ENCODE measurements around the gene B4GALT2. TPM values are rescaled to one million over a fixed set of nuclear protein-coding genes. Genes with fewer than 3 reads are reported as not detected.

The B4GALT2 gene
- total RNA-seq (2014; rRNA removed; shearing (Covaris generic)) = 69.8 and 78.1 TPM in 2 replicates

- peak; percentile 51 for DNase-seq (ENCODE audit: low read depth)
Observed at GRCh38 chr1:43978551-43979260, at the start of gene B4GALT2. Gene B4GALT2 (plus strand): TSS chr1:43979210. CDS start chr1:43981161, 1,951 bp downstream.

GRCh38 chr1:43930168-43930948, 48.7 kb upstream of the B4GALT2 start:
- no peak for DNase-seq (ENCODE audit: low read depth)

- DNase-seq (ENCODE audit: low read depth) = peak; percentile 98
Observed at GRCh38 chr1:43930949-43931275, 48.1 kb upstream of the B4GALT2 start.

GRCh38 chr1:43931711-43932660, 47.0 kb upstream of the B4GALT2 start:
- DNase-seq (ENCODE audit: low read depth) = peak; percentile 72

- peak; percentile 72 for DNase-seq (ENCODE audit: low read depth)
Observed at GRCh38 chr1:43932786-43933385, 46.1 kb upstream of the B4GALT2 start.

GRCh38 chr1:43933386-43934100, 45.5 kb upstream of the B4GALT2 start, which contains the start of gene ARTN:
Gene ARTN (plus strand): TSS chr1:43933801. CDS start chr1:43935657, 1,856 bp downstream.
- peak; percentile 54 for DNase-seq (ENCODE audit: low read depth)

- peak; percentile 73 for DNase-seq (ENCODE audit: low read depth)
Observed at GRCh38 chr1:43934101-43934985, 44.7 kb upstream of the B4GALT2 start.

- no peak for DNase-seq (ENCODE audit: low read depth)
Observed at GRCh38 chr1:43934986-43935324, 44.1 kb upstream of the B4GALT2 start.

- no peak for DNase-seq (ENCODE audit: low read depth)
Observed at GRCh38 chr1:43935711-43936427, 43.1 kb upstream of the B4GALT2 start.

- DNase-seq (ENCODE audit: low read depth) = no peak
Observed at GRCh38 chr1:43936431-43937151, 42.4 kb upstream of the B4GALT2 start.

GRCh38 chr1:43937179-43937865, 41.7 kb upstream of the B4GALT2 start:
- DNase-seq (ENCODE audit: low read depth) = no peak

- DNase-seq (ENCODE audit: low read depth) = no peak
Observed at GRCh38 chr1:43938383-43938782, 40.6 kb upstream of the B4GALT2 start.

GRCh38 chr1:43938892-43939587, 40.0 kb upstream of the B4GALT2 start:
- no peak for DNase-seq (ENCODE audit: low read depth)

GRCh38 chr1:43942411-43942810, 36.6 kb upstream of the B4GALT2 start:
- DNase-seq (ENCODE audit: low read depth) = no peak

GRCh38 chr1:43944860-43945259, 34.1 kb upstream of the B4GALT2 start:
- no peak for DNase-seq (ENCODE audit: low read depth)

GRCh38 chr1:43945674-43946235, 33.3 kb upstream of the B4GALT2 start:
- no peak for DNase-seq (ENCODE audit: low read depth)

Measured in RPMI7951 (cell line).